SJCRH30 (cell line): ENCODE data around the gene LDLRAD4. TPM values are rescaled to one million over a fixed set of nuclear protein-coding genes. Genes with fewer than 3 reads are reported as not detected.
"Not testable (repeated sequence)": the region's sequence is repeated elsewhere in the genome, so short reads cannot be mapped to it uniquely, and the experiment has no call there.

Experiments used
- DNase-seq, 2 experiments: peaks; one replicate each; pipeline ENCODE4 v3.0.0-alpha.2; 2015 to 2020
- H3K27ac ChIP-seq: fragments of 250-450 bp; sonication (Bioruptor Pico); 2 replicates; pipeline ENCODE4 v1.5.1; 2020; ENCODE audit warnings: mild to moderate bottlenecking, moderate library complexity
- H3K27me3 ChIP-seq: fragments of 250-450 bp; sonication (Bioruptor Pico); 2 replicates; pipeline ENCODE4 v1.5.1; 2020; ENCODE audit warnings: mild to moderate bottlenecking, moderate library complexity
- H3K36me3 ChIP-seq: fragments of 250-450 bp; sonication (Bioruptor Pico); 2 replicates; pipeline ENCODE4 v1.5.1; 2020; ENCODE audit warnings: mild to moderate bottlenecking, moderate library complexity
- H3K4me1 ChIP-seq: fragments of 250-450 bp; sonication (Bioruptor Pico); 2 replicates; pipeline ENCODE4 v1.5.1; 2020; ENCODE audit warnings: mild to moderate bottlenecking, moderate library complexity
- H3K4me3 ChIP-seq: fragments of 250-450 bp; sonication (Bioruptor Pico); 2 replicates; pipeline ENCODE4 v1.5.1; 2020; ENCODE audit warnings: mild to moderate bottlenecking, moderate library complexity
- H3K9me3 ChIP-seq: fragments of 250-450 bp; sonication (Bioruptor Pico); replicated peaks from 2 replicates; pipeline ENCODE4 v1.5.1; 2020; ENCODE audit warnings: mild to moderate bottlenecking, moderate library complexity
- total RNA-seq: library from RNA; depleted of rRNA; stranded (reverse); fragments of >200 nt; shearing (Covaris generic); gene quantifications from 2 replicates; pipeline ENCODE4 v1.2.3, GENCODE V29; 2014

Gene LDLRAD4
- total RNA-seq, 1 experiment from 2014 or later: 0.26 TPM

DNA sequence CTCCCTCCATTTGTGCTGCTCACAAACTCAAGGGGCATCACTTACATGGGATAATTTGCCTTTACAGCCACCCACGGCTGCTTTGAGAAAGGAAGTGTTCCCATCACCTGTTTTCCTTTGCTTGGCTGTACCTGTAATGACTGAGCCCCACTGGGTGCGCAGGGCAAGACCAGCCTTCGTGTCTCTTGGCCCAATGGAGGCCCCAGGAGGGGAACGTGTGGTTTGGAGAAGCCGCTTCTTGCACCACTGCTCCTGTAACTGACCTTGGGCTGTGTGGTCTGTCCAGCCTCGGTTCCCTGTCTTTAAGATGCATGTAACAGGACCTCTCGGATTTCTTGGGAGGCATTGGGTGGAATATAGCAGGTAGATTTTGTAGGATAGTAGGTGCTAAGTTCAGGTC, 41.1 kb downstream of the LDLRAD4 start:
- H3K27me3 ChIP-seq: no peaks in the 10 kb centered on the region
- no peak overlapping the region for H3K27ac ChIP-seq
- no peaks in the 10 kb centered on the region for H3K9me3 ChIP-seq
- H3K36me3 ChIP-seq: no peaks in the 10 kb centered on the region
- no peak overlapping the region for H3K4me3 ChIP-seq
- no peak for DNase-seq
- no peaks in the 10 kb centered on the region for H3K4me1 ChIP-seq

DNA sequence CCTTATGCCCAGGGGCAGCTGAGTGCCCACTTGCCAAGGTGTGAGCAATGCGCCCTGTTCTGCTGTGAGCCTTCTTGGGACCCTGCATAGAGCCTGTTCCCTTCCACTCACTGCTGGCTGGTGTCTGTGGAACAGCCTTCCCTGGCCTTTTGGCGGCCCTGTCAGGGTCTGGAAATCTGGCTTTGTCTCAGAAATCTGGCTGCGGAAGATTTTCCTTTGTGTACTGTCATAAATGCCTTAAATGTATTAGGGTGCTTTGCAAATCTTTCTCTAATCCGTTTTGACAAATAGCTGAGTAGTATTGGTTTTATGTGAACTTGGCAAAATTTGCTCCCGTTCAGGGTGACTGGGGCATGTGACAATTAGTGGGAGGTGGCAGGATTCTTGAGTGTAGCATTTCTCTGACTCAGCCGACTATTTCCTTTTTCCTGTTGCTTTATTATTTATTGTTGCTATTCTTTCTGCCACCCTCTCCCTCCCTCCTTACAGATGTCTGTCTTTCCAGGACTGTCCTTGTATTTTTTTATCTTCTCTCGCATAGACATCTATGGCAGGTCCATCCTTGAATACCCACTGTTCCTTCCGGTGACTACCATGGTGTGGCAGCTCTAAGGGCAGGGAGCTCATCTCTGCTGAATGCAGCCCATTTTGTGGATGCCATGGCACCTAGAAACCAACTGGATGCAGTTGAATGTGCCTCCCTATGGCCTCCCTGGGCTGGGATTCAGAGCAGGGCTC, 41.8 kb downstream of the LDLRAD4 start:
- DNase-seq: no peak
- H3K27ac ChIP-seq: no peak overlapping the region
- no peak overlapping the region for H3K4me3 ChIP-seq
- H3K27me3 ChIP-seq: no peaks in the 10 kb centered on the region
- no peaks in the 10 kb centered on the region for H3K4me1 ChIP-seq
- no peaks in the 10 kb centered on the region for H3K36me3 ChIP-seq
- no peaks in the 10 kb centered on the region for H3K9me3 ChIP-seq

DNA sequence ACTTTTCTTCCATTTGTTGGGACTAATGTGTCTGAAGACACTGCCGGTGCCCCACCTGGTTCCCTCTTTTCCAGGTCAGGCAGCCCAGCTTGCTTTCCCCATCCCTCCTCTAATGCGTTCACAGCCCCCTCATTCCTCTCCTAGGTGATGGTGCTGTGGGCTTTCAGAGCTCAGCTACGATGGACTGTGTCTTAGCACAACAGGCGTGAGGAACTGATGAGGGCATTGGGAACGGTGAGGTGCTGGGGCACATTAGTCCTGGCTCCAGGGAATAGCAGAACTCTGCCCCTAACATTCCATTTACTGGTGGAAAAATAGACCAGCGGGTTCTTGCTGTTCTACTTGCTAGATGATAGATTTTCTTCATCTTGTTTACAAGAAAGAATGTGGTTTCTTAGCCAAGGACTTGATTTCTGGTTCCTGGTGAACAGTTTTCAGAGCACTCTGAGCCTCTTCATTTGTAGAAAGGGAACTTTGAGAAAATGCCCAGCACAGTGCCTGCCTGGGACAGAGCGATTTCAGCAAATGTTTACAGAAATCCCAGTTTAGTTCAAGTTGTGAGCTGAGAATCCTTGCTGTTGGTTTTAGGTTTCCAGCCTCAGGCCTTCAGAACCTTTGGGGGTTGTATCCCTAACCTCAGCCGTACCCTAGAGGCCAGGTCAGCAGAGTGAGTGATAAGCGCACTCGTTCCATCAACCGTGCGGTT, 42.5 kb downstream of the LDLRAD4 start:
- no peak for DNase-seq
- no peak overlapping the region for H3K27ac ChIP-seq
- H3K36me3 ChIP-seq: no peaks in the 10 kb centered on the region

DNA sequence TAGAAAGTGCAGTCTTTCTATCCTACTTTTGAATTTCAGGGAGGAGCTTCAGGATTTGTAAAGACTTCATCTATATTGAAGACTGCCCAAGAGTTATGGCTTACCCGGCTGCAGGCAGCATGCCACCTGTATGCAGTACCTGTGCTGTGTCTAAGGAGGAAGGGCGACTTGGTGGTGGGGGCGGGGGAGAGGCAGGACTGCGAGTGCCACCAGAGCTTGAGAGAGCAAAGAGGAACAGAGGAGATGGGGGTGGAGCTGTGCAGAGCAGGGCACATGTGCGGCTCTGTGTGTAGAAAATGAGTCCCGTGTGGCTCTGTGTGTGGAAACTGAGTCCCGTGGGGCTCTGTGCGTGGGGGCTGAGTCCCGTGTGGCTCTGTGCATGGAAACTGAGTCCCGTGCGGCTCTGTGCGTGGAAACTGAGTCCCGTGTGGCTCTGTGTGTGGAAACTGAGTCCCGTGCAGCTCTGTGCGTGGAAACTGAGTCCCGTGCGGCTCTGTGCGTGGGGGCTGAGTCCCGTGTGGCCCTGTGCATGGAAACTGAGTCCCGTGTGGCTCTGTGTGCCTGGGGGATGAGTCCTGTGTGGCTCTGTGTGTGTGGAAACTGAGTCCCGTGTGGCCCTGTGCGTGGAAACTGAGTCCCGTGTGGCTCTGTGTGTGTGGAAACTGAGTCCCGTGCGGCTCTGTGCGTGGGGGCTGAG, 43.2 kb downstream of the LDLRAD4 start:
- H3K4me1 ChIP-seq: no peaks in the 10 kb centered on the region
- no peaks in the 10 kb centered on the region for H3K27me3 ChIP-seq
- H3K4me3 ChIP-seq: no peak overlapping the region
- no peak overlapping the region for H3K27ac ChIP-seq
- no peak for DNase-seq
- H3K9me3 ChIP-seq: no peaks in the 10 kb centered on the region
- H3K36me3 ChIP-seq: no peaks in the 10 kb centered on the region

More for the DNA sequence above, 42.5 kb downstream of the LDLRAD4 start:
- Histone ChIP-seq H3K27me3 (no peaks in the 10 kb centered on the region), H3K4me3 (no peak overlapping the region), H3K9me3 (no peaks in the 10 kb centered on the region), H3K4me1 (no peaks in the 10 kb centered on the region)

DNA sequence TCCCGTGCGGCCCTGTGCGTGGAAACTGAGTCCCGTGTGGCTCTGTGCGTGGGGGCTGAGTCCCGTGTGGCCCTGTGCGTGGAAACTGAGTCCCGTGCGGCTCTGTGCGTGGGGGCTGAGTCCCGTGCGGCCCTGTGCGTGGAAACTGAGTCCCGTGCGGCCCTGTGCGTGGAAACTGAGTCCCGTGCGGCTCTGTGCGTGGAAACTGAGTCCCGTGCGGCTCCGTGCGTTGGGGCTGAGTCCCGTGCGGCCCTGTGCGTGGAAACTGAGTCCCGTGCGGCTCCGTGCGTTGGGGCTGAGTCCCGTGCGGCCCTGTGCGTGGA, 43.8 kb downstream of the LDLRAD4 start:
- not testable (repeated sequence) for H3K36me3 ChIP-seq, H3K27ac ChIP-seq, H3K9me3 ChIP-seq, DNase-seq, H3K27me3 ChIP-seq, H3K4me3 ChIP-seq, H3K4me1 ChIP-seq

DNA sequence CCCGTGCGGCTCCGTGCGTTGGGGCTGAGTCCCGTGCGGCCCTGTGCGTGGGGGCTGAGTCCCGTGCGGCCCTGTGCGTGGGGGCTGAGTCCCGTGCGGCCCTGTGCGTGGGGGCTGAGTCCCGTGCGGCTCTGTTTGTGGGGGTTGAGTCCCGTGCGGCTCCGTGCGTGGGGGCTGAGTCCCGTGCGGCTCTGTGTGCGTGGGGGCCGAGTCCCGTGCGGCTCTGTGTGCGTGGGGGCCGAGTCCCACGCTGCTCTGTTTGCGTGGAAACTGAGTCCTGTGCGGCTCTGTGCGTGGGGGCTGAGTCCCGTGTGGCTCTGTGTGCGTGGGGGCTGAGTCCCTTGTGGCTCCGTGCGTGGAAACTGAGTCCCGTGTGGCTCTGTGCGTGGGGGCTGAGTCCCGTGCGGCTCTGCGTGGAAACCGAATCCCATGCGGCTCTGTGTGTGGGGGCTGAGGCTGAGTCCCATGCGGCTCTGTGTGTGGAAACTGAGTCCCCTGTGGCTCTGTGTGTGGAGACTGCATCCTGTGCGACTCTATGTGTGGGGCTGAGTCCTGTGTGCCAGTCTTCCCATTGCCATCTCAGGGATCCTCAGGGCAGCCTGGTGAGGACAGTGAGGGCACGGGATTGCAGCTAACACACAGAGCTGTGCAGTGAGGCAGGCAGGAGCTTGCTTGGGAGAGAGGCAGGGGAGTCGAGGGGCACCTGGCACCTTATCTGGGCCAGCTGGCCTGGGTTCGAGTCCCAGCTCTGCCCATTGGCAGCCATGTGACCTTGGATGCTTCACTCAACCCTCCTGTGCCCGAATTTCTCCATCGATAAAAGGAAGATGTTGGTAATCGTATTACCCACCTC, 44.5 kb downstream of the LDLRAD4 start:
- H3K4me1 ChIP-seq: no peaks in the 10 kb centered on the region
- no peaks in the 10 kb centered on the region for H3K27me3 ChIP-seq
- H3K36me3 ChIP-seq: no peaks in the 10 kb centered on the region
- no peak overlapping the region for H3K27ac ChIP-seq
- no peaks in the 10 kb centered on the region for H3K9me3 ChIP-seq
- no peak overlapping the region for H3K4me3 ChIP-seq
- DNase-seq: no peak

DNA sequence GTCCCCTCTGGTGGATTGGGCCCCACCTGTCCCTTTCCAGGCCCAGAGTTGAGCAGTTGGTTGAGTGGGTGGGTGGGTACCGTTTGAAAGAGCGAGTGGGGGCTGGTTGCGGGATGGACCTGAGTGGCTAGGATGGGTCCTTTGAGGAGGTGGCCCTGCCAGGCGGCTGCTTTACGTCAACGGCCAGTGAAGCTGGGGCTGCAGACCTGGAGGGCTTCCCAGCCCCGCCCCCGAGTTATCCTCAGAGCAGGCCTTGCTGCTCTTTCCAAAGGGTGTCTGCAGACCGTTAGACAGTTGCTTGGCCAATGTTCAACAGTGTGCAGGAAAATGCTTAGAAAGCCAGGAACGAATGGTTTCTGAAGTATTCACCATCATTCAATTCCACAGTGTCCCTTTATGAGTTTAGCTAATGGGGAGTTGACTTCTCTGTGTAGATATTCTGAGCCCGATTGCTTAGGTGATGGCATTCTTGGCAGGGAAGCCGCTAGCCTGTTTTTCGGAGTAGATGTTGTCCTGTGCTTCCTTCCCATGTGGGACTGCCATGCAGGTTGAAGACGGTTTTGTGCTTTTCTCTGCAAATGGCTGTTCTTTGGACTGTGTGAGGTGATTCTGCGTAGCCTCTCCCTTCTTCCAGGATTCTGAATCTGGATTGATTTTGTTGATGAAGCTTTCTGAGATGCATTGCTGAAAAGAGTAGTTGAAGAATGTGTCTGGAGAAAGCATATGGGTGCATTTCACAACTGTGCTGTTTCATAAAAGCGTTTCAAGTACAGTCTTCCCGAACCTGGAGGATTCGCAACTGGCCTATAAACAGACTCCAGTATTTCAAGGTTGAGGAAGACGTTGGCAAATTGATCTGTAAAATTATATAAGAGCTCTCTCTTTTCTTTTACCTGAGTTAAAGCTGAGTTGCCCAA, 45.8 kb downstream of the LDLRAD4 start:
- no peak overlapping the region for H3K4me3 ChIP-seq
- no peaks in the 10 kb centered on the region for H3K36me3 ChIP-seq
- H3K4me1 ChIP-seq: no peaks in the 10 kb centered on the region
- DNase-seq: no peak
- H3K27ac ChIP-seq: no peak overlapping the region
- no peaks in the 10 kb centered on the region for H3K27me3 ChIP-seq
- no peaks in the 10 kb centered on the region for H3K9me3 ChIP-seq

DNA sequence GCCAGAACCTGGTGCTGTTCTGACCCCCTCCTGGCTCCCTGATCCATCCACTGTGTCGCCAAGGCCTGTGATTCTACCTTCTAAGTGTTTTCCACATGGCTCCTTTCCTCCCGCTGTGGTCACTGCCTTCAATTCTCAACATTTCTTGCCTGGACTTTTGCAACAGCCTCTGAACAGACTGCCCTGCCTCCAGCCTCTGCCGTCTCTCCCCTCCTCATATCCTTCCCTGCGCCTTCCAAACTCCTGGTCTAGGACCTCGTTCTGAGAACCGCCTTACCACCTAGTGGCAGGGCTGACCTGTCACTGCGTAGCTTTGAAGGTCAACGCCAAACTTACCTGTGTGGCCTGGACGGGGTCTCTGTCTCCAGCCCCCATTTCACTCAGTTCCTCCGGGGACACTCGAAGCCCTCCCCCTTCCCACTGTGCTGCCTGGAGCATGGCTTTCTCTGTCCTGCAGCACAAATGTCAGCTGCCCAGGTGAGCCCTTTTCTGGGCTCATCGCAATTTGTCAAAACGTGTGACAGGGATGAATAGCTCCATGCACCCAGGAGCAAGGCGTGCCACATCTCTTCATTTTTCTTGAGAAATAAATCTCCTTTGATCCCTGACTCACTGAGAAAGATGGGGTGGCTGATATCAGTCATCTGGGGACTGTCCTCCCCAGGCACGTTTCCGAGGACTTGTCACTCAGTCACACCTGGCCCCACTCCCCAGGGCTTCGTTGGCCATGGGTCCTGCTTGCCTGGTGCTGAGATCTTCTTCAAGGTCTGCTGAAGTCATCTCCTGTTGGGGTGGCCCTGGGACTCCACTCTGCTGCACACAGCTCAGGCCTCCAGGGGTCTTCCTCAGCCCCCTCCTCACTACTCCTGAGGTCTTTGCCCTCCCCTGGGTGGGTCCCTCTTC, 46.7 kb downstream of the LDLRAD4 start:
- no peaks in the 10 kb centered on the region for H3K4me1 ChIP-seq

DNA sequence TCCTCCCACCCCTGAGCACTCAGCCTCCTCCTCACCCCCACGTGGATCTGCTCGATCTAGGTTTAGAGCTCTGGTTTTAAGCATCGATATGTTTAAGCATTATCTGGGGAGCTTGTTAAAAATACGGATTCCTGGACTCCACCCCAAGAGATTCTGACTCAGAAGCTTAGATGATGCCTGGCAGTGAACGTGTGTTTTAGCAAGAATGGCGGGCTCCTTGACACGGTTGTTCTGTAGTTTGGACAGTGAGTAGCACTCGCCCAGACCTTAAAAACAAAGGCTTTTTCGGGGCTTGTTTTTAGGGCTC, 47.3 kb downstream of the LDLRAD4 start:
- Histone ChIP-seq H3K27me3 (no peaks in the 10 kb centered on the region), H3K36me3 (no peaks in the 10 kb centered on the region), H3K4me1 (no peaks in the 10 kb centered on the region), H3K9me3 (no peaks in the 10 kb centered on the region), H3K27ac (no peak overlapping the region), H3K4me3 (no peak overlapping the region)
- DNase-seq: no peak

More for the DNA sequence above, 46.7 kb downstream of the LDLRAD4 start:
- H3K27me3 ChIP-seq: no peaks in the 10 kb centered on the region
- no peak overlapping the region for H3K4me3 ChIP-seq
- H3K9me3 ChIP-seq: no peaks in the 10 kb centered on the region
- no peak for DNase-seq
- no peak overlapping the region for H3K27ac ChIP-seq
- no peaks in the 10 kb centered on the region for H3K36me3 ChIP-seq

DNA sequence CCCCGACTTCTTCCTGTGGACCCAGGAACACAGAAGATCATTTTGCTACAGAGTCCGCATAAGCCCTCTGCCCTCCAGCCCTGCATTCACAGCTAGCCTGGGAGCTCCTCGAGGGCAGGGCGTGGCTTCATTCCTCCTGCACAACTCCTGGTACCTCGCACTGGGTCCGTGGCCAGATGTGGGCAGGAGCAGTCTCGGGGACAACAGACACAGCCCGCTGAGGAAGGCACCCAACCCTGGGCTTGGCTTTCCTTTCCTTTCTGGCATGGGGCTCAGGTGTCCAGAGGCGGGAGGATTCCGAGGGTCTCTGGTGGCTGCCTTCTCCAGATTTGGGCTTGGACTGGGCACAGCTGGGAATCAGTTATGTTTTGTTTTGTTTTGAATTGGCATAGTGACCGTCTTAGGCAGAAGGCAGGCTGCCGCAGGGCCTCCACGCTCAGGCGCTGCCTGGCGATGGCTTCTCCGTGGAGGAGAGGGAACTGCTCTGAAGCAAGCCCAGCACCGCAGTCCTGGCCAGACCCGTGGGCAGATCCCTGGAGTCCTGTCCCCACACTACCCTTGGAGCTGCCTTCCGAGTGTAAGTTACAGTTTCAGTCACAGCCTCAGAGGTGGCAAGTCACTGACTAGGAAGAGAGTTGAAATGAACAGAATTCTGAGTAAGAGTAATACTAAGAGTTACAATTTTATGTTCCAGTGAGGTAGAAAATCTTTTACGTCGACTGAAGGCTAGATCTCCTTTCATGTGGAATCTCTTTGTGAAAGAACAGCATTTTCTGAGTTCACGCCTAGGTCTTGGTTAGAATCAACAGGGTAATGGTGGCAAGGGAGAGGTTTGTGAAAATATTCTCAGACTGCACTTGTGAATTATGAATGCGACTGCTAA, 47.9 kb downstream of the LDLRAD4 start:
- H3K36me3 ChIP-seq: no peaks in the 10 kb centered on the region
- H3K4me3 ChIP-seq: no peak overlapping the region
- H3K9me3 ChIP-seq: no peaks in the 10 kb centered on the region
- no peak for DNase-seq
- no peaks in the 10 kb centered on the region for H3K4me1 ChIP-seq
- no peaks in the 10 kb centered on the region for H3K27me3 ChIP-seq
- no peak overlapping the region for H3K27ac ChIP-seq

DNA sequence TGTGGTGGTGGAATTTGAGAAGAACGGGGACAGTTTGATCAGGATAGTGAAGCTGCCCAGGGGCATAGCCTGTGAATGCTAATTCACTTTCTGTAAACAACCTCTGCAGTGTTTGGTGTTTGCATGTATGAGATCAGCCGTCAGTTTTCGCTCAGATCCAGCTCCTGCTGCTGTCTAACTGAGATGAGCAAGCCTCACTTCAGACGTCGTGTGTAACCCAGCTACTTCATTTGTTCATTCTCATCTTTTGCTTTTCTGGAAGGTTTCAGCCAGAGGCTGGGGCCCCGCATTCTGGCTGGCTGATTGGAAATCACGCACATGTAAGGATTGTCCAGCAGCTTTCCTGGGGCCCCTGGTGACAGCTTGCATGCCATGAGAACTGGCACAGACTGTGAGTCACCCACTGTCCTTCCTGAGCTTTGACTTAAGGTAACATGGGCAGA, 48.9 kb downstream of the LDLRAD4 start:
- Histone ChIP-seq H3K9me3 (no peaks in the 10 kb centered on the region), H3K36me3 (no peaks in the 10 kb centered on the region), H3K4me1 (no peaks in the 10 kb centered on the region), H3K27ac (no peak overlapping the region), H3K27me3 (no peaks in the 10 kb centered on the region), H3K4me3 (no peak overlapping the region)
- DNase-seq: no peak

DNA sequence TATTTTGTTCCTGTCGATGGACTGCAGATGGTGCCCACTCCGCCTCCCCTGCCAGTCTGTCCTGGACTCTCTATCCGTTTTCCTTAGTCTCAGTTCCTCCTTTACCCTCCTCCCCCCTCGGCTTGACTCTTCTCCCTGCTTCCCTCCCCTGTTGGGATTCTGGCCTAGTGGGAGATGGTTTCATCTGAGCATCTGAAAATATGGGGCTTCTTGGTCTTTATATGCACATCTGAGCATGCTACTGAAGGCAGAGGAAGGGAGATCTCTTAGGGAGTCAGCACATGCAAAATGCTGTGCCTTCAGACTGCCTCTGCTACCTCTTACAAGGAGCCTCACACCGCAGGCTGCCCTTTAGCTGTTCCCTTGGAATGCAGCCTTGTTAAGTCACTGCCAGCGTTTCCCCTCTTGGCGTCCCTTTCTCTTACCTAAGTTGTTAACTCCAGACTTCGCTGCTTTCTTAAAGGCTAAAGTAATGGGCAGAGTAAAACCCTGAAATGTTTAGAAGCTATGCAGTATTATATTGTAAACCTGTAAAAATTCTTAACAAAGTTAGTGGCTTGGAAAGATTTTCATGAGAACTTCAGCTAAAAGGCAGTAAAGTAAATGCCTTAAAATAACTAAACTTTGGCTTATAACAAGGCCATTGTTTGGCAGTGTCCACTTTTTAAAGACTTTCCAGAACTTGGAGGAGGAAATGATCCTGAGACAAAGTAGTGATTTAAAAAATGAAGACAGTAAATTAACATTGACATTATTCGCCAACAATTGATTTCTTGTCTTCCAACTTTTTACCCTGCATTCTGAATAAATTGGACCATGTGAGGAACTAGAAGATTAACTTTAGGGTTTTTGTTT, 49.8 kb downstream of the LDLRAD4 start:
- no peak for DNase-seq
- H3K27ac ChIP-seq: no peak overlapping the region
- H3K36me3 ChIP-seq: no peaks in the 10 kb centered on the region
- H3K27me3 ChIP-seq: no peaks in the 10 kb centered on the region
- no peaks in the 10 kb centered on the region for H3K9me3 ChIP-seq
- H3K4me1 ChIP-seq: no peaks in the 10 kb centered on the region
- H3K4me3 ChIP-seq: no peak overlapping the region
